GM18870 (cell line): ENCODE measurements around the gene HSP90AA1.
"Not testable (repeated sequence)": the region's sequence is repeated elsewhere in the genome, so short reads cannot be mapped to it uniquely, and the experiment has no call there.

Experiments used
- ATAC-seq: cut with Tn5 transposase; IDR thresholded peaks from one replicate; pipeline ENCODE4 v1.9.1; 2021; ENCODE audit warnings: moderate library complexity; ENCODE audit not compliant: unreplicated experiment

HSP90AA1 gene

DNA sequence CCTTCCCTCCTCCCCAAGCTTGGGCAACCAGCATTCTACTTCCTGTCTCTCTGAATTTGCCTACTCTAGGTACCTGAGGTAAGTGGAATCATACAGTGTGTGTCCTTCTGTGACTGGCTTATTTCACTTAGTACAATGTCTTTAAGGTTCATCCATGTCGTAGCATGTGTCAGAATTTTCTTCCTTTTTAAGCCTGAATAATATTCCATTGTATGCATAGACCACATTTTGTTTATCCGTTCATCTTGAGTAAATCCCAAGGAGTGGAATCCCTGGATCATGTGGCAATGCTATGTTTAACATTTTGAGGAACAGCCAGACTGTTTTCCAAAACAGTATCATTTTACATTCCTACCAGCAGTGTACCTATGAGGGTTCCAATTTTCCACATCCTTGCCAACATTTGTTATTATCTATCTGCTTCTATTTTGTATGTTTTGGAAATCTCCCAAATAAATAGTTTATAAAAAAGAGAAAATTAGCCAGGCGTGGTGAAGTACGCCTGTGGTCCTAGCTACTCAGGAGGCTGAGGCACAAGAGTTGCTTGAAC is 12.4 kb downstream of the HSP90AA1 start:
- no peak for ATAC-seq

GRCh38 chr14:102071283-102071998 is 15.4 kb downstream of the HSP90AA1 start:
- no peak for ATAC-seq

DNA sequence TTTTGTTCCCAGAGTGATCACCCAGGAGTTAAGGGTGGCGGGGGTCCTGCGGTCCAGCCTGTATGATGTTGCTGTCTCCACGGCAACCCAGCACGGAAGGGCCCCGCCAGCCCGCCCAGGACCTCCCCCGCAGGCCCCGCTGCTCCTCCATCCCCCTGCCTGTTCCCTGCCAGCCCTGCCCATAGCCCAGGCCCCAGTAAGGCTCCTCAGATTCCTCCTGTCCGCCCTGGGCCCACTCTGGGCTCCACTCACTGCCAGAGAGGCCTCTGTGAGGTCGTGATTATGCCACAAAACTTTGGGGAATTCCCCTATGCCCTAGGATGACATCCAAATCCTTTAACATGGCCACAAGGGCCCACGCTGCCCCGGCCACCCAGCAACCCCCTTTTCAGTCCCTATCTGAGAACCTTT is 20.8 kb downstream of the HSP90AA1 start:
- ATAC-seq: no peak

DNA sequence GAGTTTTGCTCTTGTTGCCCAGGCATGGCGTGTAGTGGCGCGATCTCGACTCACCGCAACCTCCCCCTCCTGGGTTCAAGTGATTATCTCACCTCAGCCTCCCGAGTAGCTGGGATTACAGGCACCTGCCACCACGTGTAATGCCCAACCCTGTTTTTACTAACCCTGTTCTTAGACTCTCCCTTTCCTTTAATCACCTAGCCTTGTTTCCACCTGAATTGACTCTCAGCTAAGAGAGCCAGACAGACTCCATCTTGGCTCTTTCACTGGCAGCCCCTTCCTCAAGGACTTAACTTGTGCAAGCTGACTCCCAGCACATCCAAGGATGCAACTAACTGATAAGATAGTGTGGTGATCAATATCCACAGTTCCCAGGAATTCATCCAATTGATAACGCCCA is 22.3 kb downstream of the HSP90AA1 start:
- ATAC-seq: not testable (repeated sequence)

DNA sequence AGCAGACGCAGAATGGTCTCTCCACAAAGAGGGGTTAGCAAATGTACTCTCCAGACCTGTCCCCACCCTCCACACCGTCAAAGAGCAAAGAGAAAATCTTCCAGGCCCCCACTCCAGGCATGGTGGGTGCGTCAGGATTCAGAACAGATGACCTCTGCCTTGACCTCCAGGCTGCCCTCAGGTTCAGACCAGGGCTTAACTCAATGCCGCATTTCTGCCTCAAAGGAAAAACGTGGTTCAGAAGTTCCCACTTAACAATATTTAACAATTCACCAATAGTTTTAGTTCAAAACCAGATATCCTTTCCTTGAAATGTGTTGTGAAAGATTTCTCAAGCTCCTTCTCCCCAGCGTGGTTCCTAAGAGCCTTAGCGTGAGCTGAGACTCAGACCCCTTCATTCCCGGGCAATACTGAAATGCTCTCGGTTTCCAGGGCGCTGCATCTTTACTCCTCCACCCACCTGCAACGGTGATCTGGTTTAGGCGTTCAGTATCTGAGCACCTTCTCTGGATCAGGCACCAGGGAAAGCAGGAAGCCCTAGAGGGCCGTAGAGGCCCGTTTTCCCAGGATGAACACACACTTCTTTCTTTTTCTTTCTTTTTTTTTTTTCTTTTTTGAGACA is 22.9 kb downstream of the HSP90AA1 start:
- ATAC-seq: no peak

DNA sequence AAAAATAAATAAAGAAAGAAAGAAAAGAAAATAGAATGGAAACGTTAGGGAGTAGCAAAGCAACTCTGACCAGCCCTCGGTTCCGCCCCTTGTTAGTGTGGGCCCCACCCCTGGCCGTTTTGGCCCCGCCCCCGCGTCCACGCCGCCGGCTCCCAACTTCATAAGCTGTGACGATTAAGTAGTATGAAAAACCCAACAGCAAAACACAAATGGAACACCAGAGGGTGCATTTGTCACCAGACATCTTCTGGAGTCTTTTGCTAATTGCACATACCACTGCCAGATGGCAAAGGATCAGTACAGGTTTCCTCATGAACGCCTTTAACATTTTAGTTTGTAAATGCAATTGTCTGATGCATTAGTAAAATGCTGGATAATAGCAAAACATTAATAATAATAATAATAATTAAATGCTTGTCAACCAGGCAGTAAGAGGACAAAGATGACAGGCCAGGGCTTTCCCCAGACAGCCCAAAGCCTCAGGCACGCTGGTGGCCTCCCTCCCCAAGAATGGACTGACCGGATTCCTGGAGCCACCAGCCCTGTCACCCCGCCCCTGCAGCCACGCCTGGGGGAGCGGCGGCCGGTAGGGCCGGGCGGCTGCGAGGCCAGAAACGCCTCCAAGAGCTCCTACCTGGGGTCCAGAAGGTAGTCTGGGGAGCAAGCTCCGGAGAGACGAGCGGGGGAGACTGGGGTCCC is 23.6 kb downstream of the HSP90AA1 start:
- ATAC-seq: no peak

- no peak for ATAC-seq
Measured at GRCh38 chr14:102058961-102059360, 27.9 kb downstream of the HSP90AA1 start.

- ATAC-seq: no peak
Measured at GRCh38 chr14:102058146-102058545, 28.7 kb downstream of the HSP90AA1 start.

- ATAC-seq: no peak
Measured at GRCh38 chr14:102057480-102058114, 29.2 kb downstream of the HSP90AA1 start.

GRCh38 chr14:102056694-102057442 is 30.0 kb downstream of the HSP90AA1 start:
- no peak for ATAC-seq

DNA sequence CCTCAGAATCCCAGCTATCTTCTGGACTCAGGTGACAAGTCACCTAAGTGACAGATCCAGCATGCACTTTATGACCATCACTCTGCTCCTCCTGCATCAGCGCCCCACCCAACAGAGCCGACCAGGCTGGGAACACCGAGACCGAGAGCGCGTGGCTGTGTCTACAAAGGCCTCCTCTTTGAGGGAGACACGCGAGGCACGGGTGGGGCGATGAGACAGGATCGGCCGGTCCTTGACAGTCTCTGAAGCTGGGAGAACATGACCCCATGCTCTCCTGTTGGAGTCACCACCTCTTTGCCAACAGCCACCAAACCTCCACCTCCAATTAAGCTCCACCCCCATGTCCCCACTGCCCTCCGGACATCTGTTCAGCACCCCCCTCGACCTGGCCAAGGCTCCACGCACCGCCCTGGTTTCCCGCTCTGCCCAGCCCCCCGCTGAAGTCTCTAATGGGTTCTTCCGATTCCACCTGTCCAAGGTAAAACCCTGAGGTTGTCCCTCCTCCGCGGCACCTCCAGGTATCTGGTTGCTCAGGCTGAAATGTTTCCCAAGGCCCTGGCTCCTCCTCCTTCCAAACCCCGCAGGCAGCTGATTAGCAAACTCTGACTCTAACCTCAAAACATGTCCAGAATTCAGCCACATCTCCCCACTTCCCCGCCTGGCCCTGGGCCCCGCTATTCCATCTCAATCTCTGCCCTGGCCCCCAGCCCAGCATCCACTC is 31.5 kb downstream of the HSP90AA1 start:
- no peak for ATAC-seq

- no peak for ATAC-seq
Measured at GRCh38 chr14:102052522-102052921, 34.3 kb downstream of the HSP90AA1 start.

DNA sequence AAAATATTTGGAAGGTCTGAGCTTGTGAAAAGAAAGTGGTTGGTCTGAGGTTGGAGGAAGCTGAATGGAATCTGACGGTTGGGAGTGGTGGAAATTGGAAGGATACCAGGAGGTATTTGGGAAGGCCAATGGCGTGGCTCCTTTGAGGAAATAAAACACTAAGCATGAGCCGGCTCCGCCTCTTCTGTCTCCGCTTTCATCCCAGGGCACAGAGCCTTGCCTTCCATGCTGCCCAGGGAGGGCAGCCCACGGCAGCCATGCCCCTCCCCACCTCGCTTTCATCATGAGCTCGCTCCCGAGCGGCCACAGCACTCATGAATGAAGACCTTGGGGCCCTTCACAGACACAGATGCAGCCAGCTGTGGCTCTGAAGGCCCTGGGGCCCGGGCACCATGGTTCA is 36.2 kb downstream of the HSP90AA1 start:
- no peak for ATAC-seq

DNA sequence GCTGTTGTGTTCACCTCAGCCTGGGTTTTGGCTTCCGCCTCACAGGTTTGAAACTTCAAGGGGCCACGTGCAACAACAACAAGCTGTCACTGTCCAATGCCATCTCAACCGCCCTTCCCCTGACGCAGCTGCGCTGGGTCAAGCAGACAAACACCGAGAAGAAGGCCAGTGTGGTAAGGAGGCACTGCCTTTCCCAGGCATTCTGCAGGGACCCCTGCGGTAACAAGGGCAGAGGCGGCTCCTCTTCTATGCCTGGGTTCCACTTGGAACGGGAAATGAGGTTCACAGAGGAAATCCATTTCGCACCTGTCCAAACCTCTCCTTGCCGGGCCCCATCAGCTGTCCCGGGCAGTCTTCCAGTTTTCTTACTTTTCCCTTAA is 36.8 kb downstream of the HSP90AA1 start:
- ATAC-seq: no peak

GRCh38 chr14:102049258-102050025 is 37.4 kb downstream of the HSP90AA1 start:
- ATAC-seq: no peak

DNA sequence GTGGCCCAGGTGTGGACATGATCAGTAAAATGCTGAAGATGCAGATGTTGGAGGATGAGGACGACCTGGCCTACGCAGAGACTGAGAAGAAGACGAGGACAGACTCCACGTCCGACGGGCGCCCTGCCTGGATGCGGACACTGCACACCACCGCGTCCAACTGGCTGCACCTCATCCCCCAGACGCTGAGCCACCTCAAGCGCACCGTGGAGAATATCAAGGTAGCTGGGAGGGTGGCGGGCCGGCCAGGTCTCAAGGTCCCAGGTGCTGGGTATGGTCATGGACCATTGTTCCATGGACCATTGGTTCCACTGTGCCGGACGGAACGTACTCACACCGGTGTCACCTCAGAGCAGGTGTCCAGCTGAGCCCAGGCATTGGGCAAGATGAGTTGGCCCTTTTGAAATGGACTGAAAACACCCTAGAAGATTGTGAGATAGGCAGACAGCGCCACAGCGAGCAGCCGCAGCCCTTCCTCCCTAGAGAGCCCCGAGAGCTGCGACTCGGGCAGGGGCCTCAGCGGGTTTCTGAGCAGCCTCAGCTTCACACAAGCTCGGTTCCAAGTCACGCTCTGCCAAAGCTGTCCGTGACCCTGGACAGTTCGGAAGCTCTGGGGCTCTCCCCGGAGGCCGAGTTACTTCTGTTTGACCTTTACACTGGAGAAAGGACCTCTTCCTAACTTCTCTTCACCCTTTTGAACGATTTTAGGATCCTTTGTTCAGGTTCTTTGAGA is 38.9 kb downstream of the HSP90AA1 start:
- ATAC-seq: no peak

DNA sequence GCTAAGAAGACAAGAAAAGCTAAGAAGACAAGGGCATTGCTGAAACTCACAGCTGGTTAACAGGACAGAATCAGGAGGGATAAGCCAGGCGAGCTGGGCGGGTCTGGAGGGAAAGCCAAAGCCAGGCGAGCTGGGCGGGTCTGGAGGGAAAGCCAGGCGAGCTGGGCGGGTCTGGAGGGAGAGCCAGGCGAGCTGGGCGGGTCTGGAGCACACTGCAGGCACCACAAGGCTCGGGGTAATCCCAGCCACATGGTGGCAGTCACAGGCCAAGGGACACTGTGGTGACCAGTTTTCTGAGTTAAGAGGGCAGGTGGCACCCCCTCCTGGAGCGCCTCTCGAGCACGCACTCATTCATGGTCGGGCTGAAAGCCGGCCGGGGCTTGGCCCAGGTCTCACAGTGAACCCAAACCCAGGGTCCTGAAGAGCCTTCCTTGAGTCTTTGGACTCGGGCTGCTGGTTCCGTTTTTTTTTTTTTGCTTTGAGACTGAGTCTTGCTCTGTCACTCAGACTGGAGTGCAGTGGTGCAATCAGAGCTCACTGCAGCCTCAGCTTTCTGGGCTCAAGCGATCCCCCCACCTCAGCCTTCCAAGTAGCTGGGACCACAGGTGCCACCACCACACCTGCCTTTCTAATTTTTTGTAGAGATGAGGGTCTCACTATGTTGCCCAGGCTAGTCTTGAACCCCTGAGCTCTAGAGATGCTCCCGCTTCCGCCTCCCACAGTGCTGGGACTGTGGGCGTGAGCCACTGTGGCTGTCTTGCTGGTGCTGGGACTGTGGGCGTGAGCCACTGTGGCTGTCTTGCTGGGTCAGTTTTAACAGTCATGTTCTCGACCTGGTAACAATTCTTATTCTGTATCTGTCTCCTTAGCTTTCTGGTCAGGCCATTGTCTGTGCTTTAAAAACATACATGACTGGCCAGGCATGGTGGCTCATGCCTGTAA is 40.2 kb downstream of the HSP90AA1 start:
- no peak for ATAC-seq

DNA sequence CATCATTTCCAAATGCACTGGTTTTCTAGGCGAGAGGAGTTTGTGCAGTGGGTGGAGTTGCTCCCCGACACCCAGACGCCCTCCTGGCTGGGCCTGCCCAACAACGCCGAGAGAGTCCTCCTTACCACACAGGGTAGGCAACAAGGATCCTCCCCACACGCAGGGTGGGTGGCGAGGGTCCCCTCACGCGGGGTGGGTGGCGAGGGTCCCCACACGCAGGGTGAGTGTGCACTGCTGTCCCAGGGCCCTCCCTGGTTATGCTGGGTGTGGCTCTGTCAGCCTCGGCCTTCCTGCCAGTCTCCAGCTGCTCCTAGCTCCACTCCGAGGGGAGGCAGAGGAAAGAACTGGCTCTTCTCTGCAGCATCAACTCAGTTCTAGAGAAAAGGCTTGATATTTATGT is 42.3 kb downstream of the HSP90AA1 start:
- no peak for ATAC-seq
